ENCODE results near the gene LMTK3. TPM values are rescaled to one million over a fixed set of nuclear protein-coding genes. Genes with fewer than 3 reads are reported as not detected.

Gene LMTK3
- total RNA-seq, 1 donor from 2014 or later = 0.11 TPM

GRCh38 chr19:48461651-48461981, 50.0 kb downstream of the LMTK3 start:
- H3K9me3 ChIP-seq = no peaks in the 10 kb centered on the region

DNA sequence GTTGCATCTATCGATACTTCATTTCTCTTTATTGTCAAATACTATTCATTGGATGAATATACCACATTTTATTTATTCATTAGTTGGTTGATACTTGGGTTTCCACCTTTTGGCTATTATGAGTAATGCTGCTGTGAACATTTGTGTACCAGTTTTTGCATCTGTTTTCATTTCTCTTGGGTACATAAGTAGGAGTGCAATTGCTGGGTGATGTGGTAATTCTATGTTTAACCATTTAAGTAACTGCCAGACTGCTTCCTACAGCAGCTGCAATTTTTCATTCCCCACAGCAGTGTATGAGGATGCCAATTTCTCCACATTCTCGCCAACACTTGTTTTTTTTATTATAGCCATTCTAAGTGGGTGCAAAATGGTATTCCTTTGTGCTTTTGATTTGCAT, 53.6 kb downstream of the LMTK3 start:
- Histone ChIP-seq H3K9me3 (no peaks in the 10 kb centered on the region), H3K27ac (no peak overlapping the region), H3K4me1 (no peaks in the 10 kb centered on the region), H3K36me3 (peaks cover 4 to 32% of the 10 kb centered on the region in 2 donors), H3K4me3 (no peak overlapping the region), H3K27me3 (no peaks in the 10 kb centered on the region)
- no peak for DNase-seq (ENCODE audit: low spot score in 2 of 2)
- TF ChIP-seq CTCF (IDR thresholded peaks at IDR 0.05) = no peak
- intact Hi-C loops (cut with DNase I) = no loop called here

More at GRCh38 chr19:48461651-48461981, 50.0 kb downstream of the LMTK3 start:
- DNase-seq (ENCODE audit: low spot score in 2 of 2) = no peak
- H3K27me3 ChIP-seq = no peaks in the 10 kb centered on the region
- no peak overlapping the region for H3K4me3 ChIP-seq
- H3K27ac ChIP-seq = no peak overlapping the region
- no peak for TF ChIP-seq CTCF (IDR thresholded peaks at IDR 0.05)
- H3K4me1 ChIP-seq = no peaks in the 10 kb centered on the region
- peaks cover 0 to 3% of the 10 kb centered on the region in 2 donors for H3K36me3 ChIP-seq
- intact Hi-C loops (cut with DNase I) = no loop called here

GRCh38 chr19:48456864-48457263, 54.8 kb downstream of the LMTK3 start:
- Histone ChIP-seq H3K36me3 (peaks cover 16 to 43% of the 10 kb centered on the region in 2 donors), H3K9me3 (no peaks in the 10 kb centered on the region), H3K27me3 (no peaks in the 10 kb centered on the region), H3K27ac (no peak overlapping the region), H3K4me3 (no peak overlapping the region), H3K4me1 (no peaks in the 10 kb centered on the region)
- TF ChIP-seq CTCF (IDR thresholded peaks at IDR 0.05) = no peak
- intact Hi-C loops (cut with DNase I) = no loop called here
- DNase-seq (ENCODE audit: low spot score in 2 of 2) = no peak

- H3K4me1 ChIP-seq = no peaks in the 10 kb centered on the region
- no peak for TF ChIP-seq CTCF (IDR thresholded peaks at IDR 0.05)
- H3K36me3 ChIP-seq = peaks cover 24 to 51% of the 10 kb centered on the region in 2 donors
- intact Hi-C loops (cut with DNase I) = no loop called here
- DNase-seq (ENCODE audit: low spot score in 2 of 2) = no peak
- no peaks in the 10 kb centered on the region for H3K9me3 ChIP-seq
- no peaks in the 10 kb centered on the region for H3K27me3 ChIP-seq
- no peak overlapping the region for H3K4me3 ChIP-seq
- no peak overlapping the region for H3K27ac ChIP-seq
These were observed 55.6 kb downstream of the LMTK3 start for GRCh38 chr19:48455908-48456562.

DNA sequence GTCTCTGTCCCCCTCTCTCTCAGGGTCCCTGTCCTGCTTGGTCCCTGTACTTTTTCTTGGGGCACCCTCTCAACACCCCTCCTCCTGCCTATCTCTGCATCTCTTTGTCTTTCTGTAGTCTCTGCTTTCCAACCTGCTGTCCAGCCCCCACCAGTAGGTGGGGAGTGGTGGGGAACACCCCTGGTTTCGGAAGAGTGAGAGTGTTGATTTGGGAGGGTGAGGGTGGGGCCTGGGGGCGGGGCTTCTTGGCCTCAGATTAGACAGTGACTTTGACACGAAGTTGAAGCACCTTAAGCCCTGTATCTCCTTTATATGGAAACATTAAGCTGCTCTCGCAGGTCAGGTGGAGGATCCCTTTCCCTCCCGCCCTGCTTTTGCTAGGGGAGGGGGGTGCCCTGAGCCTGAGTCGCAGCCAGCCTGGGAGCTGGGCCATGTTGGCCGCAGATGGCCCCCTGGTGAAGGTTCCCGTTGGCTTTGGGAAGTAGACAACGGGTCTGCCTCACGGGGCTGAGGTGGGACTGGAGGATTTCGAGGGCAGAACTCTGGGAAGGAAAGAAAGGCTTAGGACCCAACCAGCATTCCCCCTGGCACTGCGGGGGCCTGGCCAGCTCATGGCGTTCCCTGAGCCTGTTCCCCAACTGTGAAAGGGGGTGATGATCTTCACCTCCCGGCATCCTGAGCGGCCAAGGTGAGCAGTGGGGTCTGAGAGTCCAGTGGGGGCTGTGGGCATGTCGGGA, 56.3 kb downstream of the LMTK3 start, which contains the start of gene KCNJ14:
KCNJ14 (plus strand) TSS at position 404 of the 737 bp plus-strand sequence. CDS start 6,151 bp downstream, outside the sequence.
- intact Hi-C loops (cut with DNase I) = no loop called here
- DNase-seq (ENCODE audit: low spot score in 2 of 2) = no peak
- H3K4me1 ChIP-seq = no peaks in the 10 kb centered on the region
- TF ChIP-seq CTCF (IDR thresholded peaks at IDR 0.05) = no peak
- H3K4me3 ChIP-seq = no peak within 1 kb of the TSS
- H3K27me3 ChIP-seq = no peaks in the 10 kb centered on the region
- H3K27ac ChIP-seq = no peak within 1 kb of the TSS
- H3K9me3 ChIP-seq = no peaks in the 10 kb centered on the region
- peaks cover 30 to 58% of the 10 kb centered on the region in 2 donors for H3K36me3 ChIP-seq
